PC-9 (cell line): ENCODE data around the gene C11orf21.

Source experiments
- EZH2 ChIP-seq: fragments of 200-600 bp; sonication (generic); IDR thresholded peaks from 2 replicates; pipeline ENCODE4 v1.8.0; 2017; ENCODE audit warnings: antibody characterized with exemption, low read depth
- TF ChIP-seq, protein P1 (sequence below): fragments of 200-600 bp; sonication (generic); conservative IDR thresholded peaks from 2 replicates; pipeline ENCODE4 v1.6.1; 2017; ENCODE audit warnings: mixed run types, antibody characterized with exemption, mild to moderate bottlenecking, moderate library complexity

DNA sequence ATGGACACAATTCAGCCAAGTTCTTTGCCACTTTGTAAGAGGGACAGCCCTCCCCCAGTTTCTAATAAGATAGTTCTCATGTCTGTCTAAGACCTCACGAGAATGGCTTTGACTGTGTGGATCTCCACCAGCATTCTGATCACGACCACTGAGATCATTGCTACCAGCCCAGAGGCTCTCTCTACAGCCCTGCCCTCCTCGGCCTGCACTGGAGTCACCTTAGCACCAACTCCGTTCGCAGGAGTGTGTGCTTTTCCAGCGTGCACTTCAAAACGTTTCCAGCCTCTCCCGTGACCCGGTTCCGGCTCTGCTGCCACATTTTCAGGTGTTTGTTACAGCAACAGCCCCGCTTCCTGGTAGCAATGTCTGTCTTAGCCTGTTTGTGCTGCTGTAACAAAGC lies 26.3 kb upstream of the C11orf21 start:
- TF ChIP-seq, protein P1, sequence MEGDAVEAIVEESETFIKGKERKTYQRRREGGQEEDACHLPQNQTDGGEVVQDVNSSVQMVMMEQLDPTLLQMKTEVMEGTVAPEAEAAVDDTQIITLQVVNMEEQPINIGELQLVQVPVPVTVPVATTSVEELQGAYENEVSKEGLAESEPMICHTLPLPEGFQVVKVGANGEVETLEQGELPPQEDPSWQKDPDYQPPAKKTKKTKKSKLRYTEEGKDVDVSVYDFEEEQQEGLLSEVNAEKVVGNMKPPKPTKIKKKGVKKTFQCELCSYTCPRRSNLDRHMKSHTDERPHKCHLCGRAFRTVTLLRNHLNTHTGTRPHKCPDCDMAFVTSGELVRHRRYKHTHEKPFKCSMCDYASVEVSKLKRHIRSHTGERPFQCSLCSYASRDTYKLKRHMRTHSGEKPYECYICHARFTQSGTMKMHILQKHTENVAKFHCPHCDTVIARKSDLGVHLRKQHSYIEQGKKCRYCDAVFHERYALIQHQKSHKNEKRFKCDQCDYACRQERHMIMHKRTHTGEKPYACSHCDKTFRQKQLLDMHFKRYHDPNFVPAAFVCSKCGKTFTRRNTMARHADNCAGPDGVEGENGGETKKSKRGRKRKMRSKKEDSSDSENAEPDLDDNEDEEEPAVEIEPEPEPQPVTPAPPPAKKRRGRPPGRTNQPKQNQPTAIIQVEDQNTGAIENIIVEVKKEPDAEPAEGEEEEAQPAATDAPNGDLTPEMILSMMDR: no peak
- TF ChIP-seq EZH2: no peak
